Pancreas (tissue), 10 donors: Measurements from ENCODE around the gene ISCA1. TPM values are rescaled to one million over a fixed set of nuclear protein-coding genes. Genes with fewer than 3 reads are reported as not detected.

Source experiments
- ATAC-seq, 4 donors: fragments of 200-7000 bp; cut with Tn5 transposase; one replicate each; pipeline versions ENCODE4 v1.8.0 to v1.9.1; 2020; ENCODE audit warnings: mild to moderate bottlenecking in 4 of 4, moderate library complexity in 4 of 4
- DNase-seq, 6 donors: peaks; one replicate each; pipeline ENCODE4 v3.0.0-alpha.2; 2020
- FAIRE-seq: peaks from 2 replicates; lab custom pipeline; 2012; peaks lifted over from hg19 to GRCh38; lab: Jason Lieb, UNC
- H3K27ac ChIP-seq, 4 donors: fragments of 200-600 bp; sonication (generic); 1 replicate in 3 of 4; 2 replicates in 1 of 4; pipeline versions ENCODE4 v1.5.0 to v1.8.0; 2020
- H3K27me3 ChIP-seq, 4 donors: fragments of 200-600 bp; one replicate each; pipeline ENCODE4 v1.8.0; 2021
- H3K36me3 ChIP-seq, 3 donors: fragments of 200-600 bp; sonication (generic) in 1 of 3; one replicate each; pipeline versions ENCODE4 v1.5.0 to v1.8.0; 2020 to 2021
- H3K4me1 ChIP-seq, 3 donors: fragments of 200-600 bp; one replicate each; pipeline ENCODE4 v1.8.0; 2021
- H3K4me3 ChIP-seq, 4 donors: fragments of 200-600 bp; sonication (generic) in 2 of 4; one replicate each; pipeline versions ENCODE4 v1.5.0 to v1.8.0; 2020 to 2021
- H3K9me3 ChIP-seq, 4 donors: fragments of 200-600 bp; one replicate each; pipeline ENCODE4 v1.8.0; 2021
- CTCF ChIP-seq, 4 donors: fragments of 200-600 bp; sonication (generic) in 3 of 4; IDR thresholded peaks; one replicate each; pipeline versions ENCODE4 v1.5.0 to v1.8.0; 2021; ENCODE audit warnings: antibody characterized with exemption in 4 of 4
- WGBS, 2 donors: extraction: QIAGEN DNeasy Blood & Tissue Kit; methylation state at CpG; one replicate each; pipeline ENCODE4 v1.1.7; 2013; 5-methylcytosine and 5-hydroxymethylcytosine counted together
- intact Hi-C, 3 donors: fragments of 100-400 bp; cut with DNase I; formaldehyde crosslinking; loops; one replicate each; pipeline versions ENCODE4 v1.11.1 to v1.14.2; 2022
- polyA plus RNA-seq, 2 donors: library from polyadenylated mRNA; stranded (reverse); fragments of 200-250 nt; gene quantifications; one replicate each; pipeline ENCODE4 v1.2.3, GENCODE V29; 2013
- total RNA-seq, 6 donors: library from RNA; stranded (reverse); fragmentation: NEBNext Ultra II Directional in 4 of 6; extraction: Animal tissue kit (Norgen Biotek cat#: 25700) in 4 of 6; gene quantifications; one replicate each; pipeline versions ENCODE4 v1.2.1 to v1.2.4, GENCODE V29; 2021 to 2023
- donor health status: healthy with polysubstance abuse.
- donor health status: DM: no; HTN: no; CAD: no; lungs with moderate emphysema.
- donor health status: DM: no; HTN: no; CAD: no.
- donor health status: control.
- donor health status: control.
- donor health status: Bipolar disorder and iron deficiency.
- donor health status: DM: yes; HTN: yes; CAD: no.
- donor health status: DM: no; HTN: no; CAD: no.
- donor health status: DM: no; HTN: no; CAD: no.
- donor health status: DM: yes; HTN: yes; CAD: no.

ISCA1 gene
- total and polyA plus RNA-seq, 8 donors = 8.6 to 26.5 (median 10.9) TPM

GRCh38 chr9:86274821-86275643 lies 7.3 kb downstream of the ISCA1 start:
- Histone ChIP-seq H3K27ac (no peak overlapping the region), H3K27me3 (no peaks in the 10 kb centered on the region), H3K36me3 (peaks cover 0 to 16% (median 0%) of the 10 kb centered on the region in 3 donors), H3K9me3 (no peaks in the 10 kb centered on the region), H3K4me1 (peaks cover 0 to 2% (median 0%) of the 10 kb centered on the region in 3 donors), H3K4me3 (no peak overlapping the region)
- DNase-seq = no peak
- intact Hi-C loops = no loop called here
- ATAC-seq = no peak
- no peak for FAIRE-seq
- 81 to 84% methylated on average over 7 of the region's 7 CpGs for WGBS, 2 donors
- TF ChIP-seq CTCF (IDR thresholded peaks at IDR 0.05) = no peak

GRCh38 chr9:86272221-86272620 lies 10.1 kb downstream of the ISCA1 start:
- Histone ChIP-seq H3K9me3 (no peaks in the 10 kb centered on the region), H3K27me3 (no peaks in the 10 kb centered on the region), H3K27ac (no peak overlapping the region), H3K4me1 (no peaks in the 10 kb centered on the region), H3K36me3 (peaks cover 0 to 16% (median 0%) of the 10 kb centered on the region in 3 donors), H3K4me3 (no peak overlapping the region)
- intact Hi-C loops = no loop called here
- TF ChIP-seq CTCF (IDR thresholded peaks at IDR 0.05) = no peak
- WGBS, 2 donors = 95 to 96% methylated on average over 4 of the region's 4 CpGs
- ATAC-seq = no peak
- FAIRE-seq = no peak
- no peak for DNase-seq

- WGBS, 2 donors = 87 to 91% methylated on average over 6 of the region's 6 CpGs
- Histone ChIP-seq H3K4me1 (no peaks in the 10 kb centered on the region), H3K9me3 (no peaks in the 10 kb centered on the region), H3K27me3 (no peaks in the 10 kb centered on the region), H3K36me3 (peaks cover 0 to 18% (median 6%) of the 10 kb centered on the region in 3 donors), H3K27ac (no peak overlapping the region), H3K4me3 (no peak overlapping the region)
- intact Hi-C loops = no loop called here
- TF ChIP-seq CTCF (IDR thresholded peaks at IDR 0.05) = no peak
- DNase-seq (no peak), FAIRE-seq (no peak), ATAC-seq (no peak)
Observed at GRCh38 chr9:86263876-86264275, 18.5 kb downstream of the ISCA1 start.

- H3K4me3 ChIP-seq = no peak overlapping the region
- no peak for FAIRE-seq
- H3K27ac ChIP-seq = no peak overlapping the region
- no peaks in the 10 kb centered on the region for H3K27me3 ChIP-seq
- intact Hi-C loops = no loop called here
- H3K4me1 ChIP-seq = no peaks in the 10 kb centered on the region
- TF ChIP-seq CTCF (IDR thresholded peaks at IDR 0.05) = no peak
- H3K9me3 ChIP-seq = no peaks in the 10 kb centered on the region
- ATAC-seq = no peak
- DNase-seq = no peak
- 80 to 94% methylated on average over 4 of the region's 4 CpGs for WGBS, 2 donors
- H3K36me3 ChIP-seq = peaks cover 0 to 18% (median 6%) of the 10 kb centered on the region in 3 donors
Observed at GRCh38 chr9:86262492-86262891, 19.8 kb downstream of the ISCA1 start.

GRCh38 chr9:86259557-86259956 lies 22.8 kb downstream of the ISCA1 start, which contains the start of gene C9orf153:
Gene C9orf153, minus strand, starts transcription at chr9:86259657. Its CDS starts 30,054 bp downstream, at chr9:86229603.
- H3K9me3 ChIP-seq = no peaks in the 10 kb centered on the region
- H3K4me3 ChIP-seq = no peak within 1 kb of the TSS
- intact Hi-C loops = no loop called here
- H3K27ac ChIP-seq = no peak within 1 kb of the TSS
- H3K27me3 ChIP-seq = no peaks in the 10 kb centered on the region
- no peak for DNase-seq
- 84 to 85% methylated on average over 8 of the region's 8 CpGs for WGBS, 2 donors
- peaks cover 0 to 12% (median 6%) of the 10 kb centered on the region in 3 donors for H3K36me3 ChIP-seq
- no peak for ATAC-seq
- no peaks in the 10 kb centered on the region for H3K4me1 ChIP-seq
- no peak for TF ChIP-seq CTCF (IDR thresholded peaks at IDR 0.05)
- no peak for FAIRE-seq
